Endodermal cell (in vitro differentiated cells): ENCODE data around the gene GTF2IRD1. TPM values are rescaled to one million over a fixed set of nuclear protein-coding genes. Genes with fewer than 3 reads are reported as not detected.
"Not testable (repeated sequence)": the region's sequence is repeated elsewhere in the genome, so short reads cannot be mapped to it uniquely, and the experiment has no call there.

Experiments used
- DNase-seq: peaks from one replicate; pipeline ENCODE4 v3.0.0-alpha.2; 2017
- H3K27ac ChIP-seq: 2 replicates; pipeline ENCODE4 v1.5.1; 2013; ENCODE audit warnings: mild to moderate bottlenecking, low read depth, low read length, moderate library complexity
- H3K27me3 ChIP-seq: 2 replicates; pipeline ENCODE4 v1.6.1; 2013; ENCODE audit warnings: mild to moderate bottlenecking, low read length, moderate library complexity; ENCODE audit not compliant: insufficient read depth, control insufficient read depth, poor library complexity, severe bottlenecking
- H3K36me3 ChIP-seq: 2 replicates; pipeline ENCODE4 v1.7.0; 2013; ENCODE audit warnings: mild to moderate bottlenecking, low read length, moderate library complexity; ENCODE audit not compliant: control insufficient read depth, insufficient read depth
- H3K4me1 ChIP-seq: one replicate; pipeline ENCODE4 v1.7.0; 2013; ENCODE audit warnings: low read length; ENCODE audit not compliant: control insufficient read depth, insufficient read depth
- H3K4me3 ChIP-seq: 2 replicates; pipeline ENCODE4 v1.5.1; 2013; ENCODE audit warnings: mild to moderate bottlenecking, low read length, moderate library complexity
- H3K9ac ChIP-seq: 2 replicates; pipeline ENCODE4 v1.6.1; 2013; ENCODE audit warnings: mild to moderate bottlenecking, low read length, moderate library complexity; ENCODE audit not compliant: poor library complexity, severe bottlenecking; ENCODE audit errors: extremely low read depth
- H3K9me3 ChIP-seq: 2 replicates; pipeline ENCODE4 v1.6.1; 2013; ENCODE audit warnings: mild to moderate bottlenecking, low read length, moderate library complexity; ENCODE audit not compliant: control insufficient read depth
- H3K27ac Mint-ChIP-seq: 2 replicates; pipeline ENCODE4 v1.8.0; 2020; ENCODE audit warnings: mixed read lengths
- H3K27me3 Mint-ChIP-seq: 2 replicates; pipeline ENCODE4 v1.8.0; 2021; ENCODE audit warnings: mild to moderate bottlenecking, mixed read lengths; ENCODE audit not compliant: insufficient read depth
- H3K36me3 Mint-ChIP-seq: 2 replicates; pipeline ENCODE4 v1.8.0; 2020; ENCODE audit warnings: low read depth, mixed read lengths
- H3K4me1 Mint-ChIP-seq: 2 replicates; pipeline ENCODE4 v1.8.0; 2020; ENCODE audit warnings: mixed read lengths
- H3K4me3 Mint-ChIP-seq: 2 replicates; pipeline ENCODE4 v1.8.0; 2020; ENCODE audit warnings: mild to moderate bottlenecking, moderate library complexity, mixed read lengths
- H3K9me3 Mint-ChIP-seq: 2 replicates; pipeline ENCODE4 v1.8.0; 2020; ENCODE audit warnings: mild to moderate bottlenecking, mixed read lengths
- WGBS, 2 experiments: methylation state at CpG; one replicate each; pipeline versions ENCODE4 v1.1.5 to v1.1.7; 2013; ENCODE audit warnings: missing lambda C conversion rate in 2 of 2, mixed read lengths in 1 of 2; ENCODE audit not compliant: insufficient coverage in 1 of 2, insufficient read length in 1 of 2; 5-methylcytosine and 5-hydroxymethylcytosine counted together
- total RNA-seq, 2 donors: library from RNA; stranded (reverse); fragmentation: NEBNext Ultra II Directional in 1 of 2; extraction: Animal tissue kit (Norgen Biotek cat#: 25700) in 1 of 2; gene quantifications; 2 replicates in 1 of 2; 3 replicates in 1 of 2; pipeline ENCODE4 v1.2.1, GENCODE V29; 2021
- TF ChIP-seq, protein P1 (sequence below): fragments of 200-600 bp; sonication (generic); conservative IDR thresholded peaks from 2 replicates; pipeline ENCODE4 v1.5.0; 2021; ENCODE audit warnings: antibody characterized with exemption, mild to moderate bottlenecking

Gene GTF2IRD1
- total RNA-seq, 2 donors from 2014 or later = 54.8 to 84.4 TPM

DNA sequence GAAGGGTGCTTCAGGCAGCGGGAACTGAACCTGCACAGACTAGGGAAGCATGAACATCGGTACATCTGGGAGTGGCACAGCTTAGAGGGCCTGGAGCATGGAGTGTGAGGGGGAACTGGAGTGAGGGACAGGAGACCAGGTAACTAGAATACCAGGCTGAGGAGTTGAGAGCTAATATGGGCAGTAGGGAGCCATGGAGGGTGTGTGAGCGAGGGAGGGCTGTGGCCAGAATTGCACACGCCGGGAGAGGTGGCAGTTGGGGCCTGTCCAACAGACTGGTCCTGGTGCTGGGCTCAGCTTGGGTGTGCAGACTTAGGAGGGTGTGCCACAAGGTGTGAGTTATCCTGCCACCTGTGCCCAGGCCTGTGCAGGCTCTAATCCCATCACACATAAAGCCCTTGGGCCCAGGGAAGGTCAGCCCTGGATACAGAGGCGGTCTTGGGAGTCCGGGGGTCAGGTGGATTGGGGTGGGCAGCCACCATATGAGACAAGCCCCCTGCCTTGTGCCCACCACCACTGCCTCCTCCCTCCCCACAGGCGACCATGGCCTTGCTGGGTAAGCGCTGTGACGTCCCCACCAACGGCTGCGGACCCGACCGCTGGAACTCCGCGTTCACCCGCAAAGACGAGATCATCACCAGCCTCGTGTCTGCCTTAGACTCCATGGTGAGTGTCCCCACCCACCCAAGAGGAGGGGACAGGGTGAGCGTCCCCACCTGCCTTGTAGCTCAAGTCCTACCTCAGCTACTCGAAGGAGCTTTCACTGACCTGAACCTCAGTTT, 54.0 kb downstream of the GTF2IRD1 start:
- no peak overlapping the region for H3K4me3 ChIP-seq
- peaks cover 37% of the 10 kb centered on the region for H3K36me3 Mint-ChIP-seq
- H3K9ac ChIP-seq = no peak overlapping the region
- peaks cover 53% of the 10 kb centered on the region for H3K36me3 ChIP-seq
- H3K27me3 ChIP-seq = no peaks in the 10 kb centered on the region
- DNase-seq = no peak
- H3K9me3 ChIP-seq = no peaks in the 10 kb centered on the region
- no peaks in the 10 kb centered on the region for H3K27me3 Mint-ChIP-seq
- TF ChIP-seq, protein P1, sequence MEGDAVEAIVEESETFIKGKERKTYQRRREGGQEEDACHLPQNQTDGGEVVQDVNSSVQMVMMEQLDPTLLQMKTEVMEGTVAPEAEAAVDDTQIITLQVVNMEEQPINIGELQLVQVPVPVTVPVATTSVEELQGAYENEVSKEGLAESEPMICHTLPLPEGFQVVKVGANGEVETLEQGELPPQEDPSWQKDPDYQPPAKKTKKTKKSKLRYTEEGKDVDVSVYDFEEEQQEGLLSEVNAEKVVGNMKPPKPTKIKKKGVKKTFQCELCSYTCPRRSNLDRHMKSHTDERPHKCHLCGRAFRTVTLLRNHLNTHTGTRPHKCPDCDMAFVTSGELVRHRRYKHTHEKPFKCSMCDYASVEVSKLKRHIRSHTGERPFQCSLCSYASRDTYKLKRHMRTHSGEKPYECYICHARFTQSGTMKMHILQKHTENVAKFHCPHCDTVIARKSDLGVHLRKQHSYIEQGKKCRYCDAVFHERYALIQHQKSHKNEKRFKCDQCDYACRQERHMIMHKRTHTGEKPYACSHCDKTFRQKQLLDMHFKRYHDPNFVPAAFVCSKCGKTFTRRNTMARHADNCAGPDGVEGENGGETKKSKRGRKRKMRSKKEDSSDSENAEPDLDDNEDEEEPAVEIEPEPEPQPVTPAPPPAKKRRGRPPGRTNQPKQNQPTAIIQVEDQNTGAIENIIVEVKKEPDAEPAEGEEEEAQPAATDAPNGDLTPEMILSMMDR = no peak
- no peaks in the 10 kb centered on the region for H3K9me3 Mint-ChIP-seq
- WGBS, 2 experiments = 88 to 94% methylated on average over 13 to 21 of the region's 21 CpGs
- H3K27ac Mint-ChIP-seq = no peak overlapping the region
- no peak overlapping the region for H3K27ac ChIP-seq
- H3K4me3 Mint-ChIP-seq = no peak overlapping the region
- H3K4me1 ChIP-seq = no peaks in the 10 kb centered on the region
- no peaks in the 10 kb centered on the region for H3K4me1 Mint-ChIP-seq

DNA sequence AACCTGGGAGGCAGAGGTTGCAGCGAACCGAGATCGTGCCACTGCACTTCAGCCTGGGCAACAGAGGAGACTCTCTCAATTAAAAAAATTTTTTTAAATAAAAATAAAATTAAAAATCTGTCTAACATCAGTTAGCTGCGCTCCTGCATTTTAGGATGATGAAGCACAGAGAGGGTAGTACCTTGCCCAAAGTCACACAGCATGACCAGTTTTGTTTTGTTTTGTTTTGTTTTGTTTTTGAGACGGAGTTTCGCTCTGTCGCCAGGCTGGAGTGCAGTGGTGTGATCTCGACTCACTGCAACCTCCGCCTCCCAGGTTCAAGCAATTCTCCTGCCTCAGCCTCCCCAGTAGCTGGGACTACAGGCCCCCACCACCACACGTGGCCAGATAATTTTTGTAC, 55.7 kb downstream of the GTF2IRD1 start:
- not testable (repeated sequence) for H3K27me3 ChIP-seq, H3K4me3 ChIP-seq, H3K4me3 Mint-ChIP-seq, H3K4me1 Mint-ChIP-seq, H3K4me1 ChIP-seq, H3K9me3 ChIP-seq, H3K9ac ChIP-seq, H3K9me3 Mint-ChIP-seq, H3K27ac ChIP-seq, H3K27ac Mint-ChIP-seq, H3K27me3 Mint-ChIP-seq, DNase-seq
- peaks cover 59% of the 10 kb centered on the region for H3K36me3 ChIP-seq
- 96 to 99% methylated on average over 10 of the region's 10 CpGs for WGBS, 2 experiments
- peaks cover 41% of the 10 kb centered on the region for H3K36me3 Mint-ChIP-seq

DNA sequence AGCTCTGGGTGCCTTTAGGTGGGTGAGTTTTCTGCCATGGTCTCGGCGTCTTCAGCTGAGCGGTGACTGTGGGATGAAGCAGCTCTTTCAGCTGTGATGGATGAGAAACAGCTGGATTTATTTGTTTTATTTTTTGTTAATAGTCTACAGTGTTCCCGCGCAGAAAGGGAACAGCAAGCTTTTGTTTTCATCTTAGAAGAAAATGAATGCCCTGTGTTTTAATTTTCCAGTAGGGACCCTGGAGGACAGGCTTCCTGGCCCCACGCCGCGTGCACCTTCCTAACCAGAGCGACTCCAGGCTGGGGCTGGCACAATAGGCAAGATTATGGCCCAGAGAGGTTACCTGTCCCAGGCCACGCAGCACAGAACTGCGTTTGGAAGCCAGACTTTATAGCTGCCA, 57.6 kb downstream of the GTF2IRD1 start:
- Histone ChIP-seq H3K4me1 (no peaks in the 10 kb centered on the region), H3K9ac (no peak overlapping the region), H3K27me3 (no peaks in the 10 kb centered on the region), H3K36me3 (peaks cover 66% of the 10 kb centered on the region), H3K4me3 (no peak overlapping the region), H3K9me3 (no peaks in the 10 kb centered on the region), H3K27ac (no peak overlapping the region)
- peaks cover 52% of the 10 kb centered on the region for H3K36me3 Mint-ChIP-seq
- no peaks in the 10 kb centered on the region for H3K4me1 Mint-ChIP-seq
- no peak for DNase-seq
- H3K27ac Mint-ChIP-seq = no peak overlapping the region
- H3K27me3 Mint-ChIP-seq = no peaks in the 10 kb centered on the region
- H3K4me3 Mint-ChIP-seq = no peak overlapping the region
- TF ChIP-seq, protein P1 = no peak
- WGBS, 2 experiments = 92 to 97% methylated on average over 11 of the region's 11 CpGs
- no peaks in the 10 kb centered on the region for H3K9me3 Mint-ChIP-seq
